Mammary epithelial cell (primary cell): ENCODE measurements around the gene KRTAP5-9.
"Not testable (repeated sequence)": the region's sequence is repeated elsewhere in the genome, so short reads cannot be mapped to it uniquely, and the experiment has no call there.

Source experiments
- EZH2 ChIP-seq: IDR thresholded peaks from 2 replicates; pipeline ENCODE4 v1.6.1; 2012; ENCODE audit warnings: low read length, inconsistent platforms, borderline replicate concordance
- TF ChIP-seq, protein P1 (sequence below), 2 donors: IDR thresholded peaks in 1 of 2; conservative IDR thresholded peaks in 1 of 2; 2 replicates each; pipeline ENCODE4 v1.5.1; 2011 to 2012; ENCODE audit warnings: inconsistent platforms in 2 of 2, low read length in 2 of 2, mild to moderate bottlenecking in 2 of 2, control low read depth in 1 of 2, low read depth in 1 of 2; ENCODE audit not compliant: insufficient read depth in 1 of 2; ENCODE audit errors: extremely low read depth in 1 of 2

DNA sequence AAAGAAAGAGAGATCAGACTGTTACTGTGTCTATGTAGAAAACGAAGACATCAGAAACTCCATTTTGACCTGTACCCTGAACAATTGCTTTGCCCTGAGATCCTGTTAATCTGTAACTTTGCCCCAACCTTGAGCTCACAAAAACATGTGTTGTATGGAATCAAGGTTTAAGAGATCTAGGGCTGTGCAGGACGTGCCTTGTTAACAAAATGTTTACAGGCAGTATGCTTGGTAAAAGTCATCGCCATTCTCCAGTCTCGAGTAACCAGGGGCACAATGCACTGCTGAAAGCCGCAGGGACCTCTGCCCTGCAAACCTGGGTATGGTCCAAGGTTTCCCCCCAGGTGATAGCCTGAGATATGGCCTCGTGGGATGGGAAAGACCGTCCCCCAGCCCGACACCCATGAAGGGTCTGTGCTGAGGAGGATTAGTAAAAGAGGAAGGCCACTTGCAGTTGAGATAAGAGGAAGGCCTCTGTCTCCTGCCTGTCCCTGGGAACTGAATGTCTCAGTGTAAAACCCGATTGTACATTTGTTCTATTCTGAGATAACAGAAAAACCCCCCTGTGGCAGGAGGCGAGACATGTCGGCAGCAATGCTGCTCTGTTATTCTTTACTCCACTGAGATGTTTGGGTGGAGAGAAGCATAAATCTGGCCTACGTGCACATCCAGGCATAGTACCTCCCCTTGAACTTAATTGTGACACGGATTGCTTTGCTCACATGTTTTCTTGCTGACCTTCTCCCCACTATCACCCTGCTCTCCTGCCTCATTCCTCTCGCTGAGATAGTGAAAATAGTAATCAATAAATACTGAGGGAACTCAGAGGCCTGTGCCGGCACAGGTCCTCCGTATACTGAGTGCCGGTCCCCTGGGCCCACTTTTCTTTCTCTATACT lies 13.3 kb upstream of the KRTAP5-9 start:
- TF ChIP-seq, protein P1, sequence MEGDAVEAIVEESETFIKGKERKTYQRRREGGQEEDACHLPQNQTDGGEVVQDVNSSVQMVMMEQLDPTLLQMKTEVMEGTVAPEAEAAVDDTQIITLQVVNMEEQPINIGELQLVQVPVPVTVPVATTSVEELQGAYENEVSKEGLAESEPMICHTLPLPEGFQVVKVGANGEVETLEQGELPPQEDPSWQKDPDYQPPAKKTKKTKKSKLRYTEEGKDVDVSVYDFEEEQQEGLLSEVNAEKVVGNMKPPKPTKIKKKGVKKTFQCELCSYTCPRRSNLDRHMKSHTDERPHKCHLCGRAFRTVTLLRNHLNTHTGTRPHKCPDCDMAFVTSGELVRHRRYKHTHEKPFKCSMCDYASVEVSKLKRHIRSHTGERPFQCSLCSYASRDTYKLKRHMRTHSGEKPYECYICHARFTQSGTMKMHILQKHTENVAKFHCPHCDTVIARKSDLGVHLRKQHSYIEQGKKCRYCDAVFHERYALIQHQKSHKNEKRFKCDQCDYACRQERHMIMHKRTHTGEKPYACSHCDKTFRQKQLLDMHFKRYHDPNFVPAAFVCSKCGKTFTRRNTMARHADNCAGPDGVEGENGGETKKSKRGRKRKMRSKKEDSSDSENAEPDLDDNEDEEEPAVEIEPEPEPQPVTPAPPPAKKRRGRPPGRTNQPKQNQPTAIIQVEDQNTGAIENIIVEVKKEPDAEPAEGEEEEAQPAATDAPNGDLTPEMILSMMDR (conservative IDR thresholded peaks at IDR 0.05 in 1 of 2, IDR thresholded peaks at IDR 0.05 in 1 of 2; ENCODE audit: extremely low read depth in 1 of 2, insufficient read depth in 1 of 2, low read depth in 1 of 2, low read length in 2 of 2): not testable (repeated sequence)
- TF ChIP-seq EZH2: not testable (repeated sequence)
